Measurements from ENCODE around the gene MTCL1. TPM values are rescaled to one million over a fixed set of nuclear protein-coding genes. Genes with fewer than 3 reads are reported as not detected.
A peak's percentile ranks its signal among the peaks of the same experiment; 100 is the strongest.

Gene MTCL1
- total RNA-seq, 1 donor, result 59.6 TPM

- no peak for TF ChIP-seq CTCF (IDR thresholded peaks at IDR 0.05; ENCODE audit: insufficient read depth, low read depth, low read length)
- no peak for DNase-seq (ENCODE audit: low read depth)
- no peak overlapping the region for H3K4me3 ChIP-seq (ENCODE audit: low read depth, low read length)
Observed at GRCh38 chr18:8703781-8704301, 1.5 kb upstream of the MTCL1 start.

- DNase-seq (ENCODE audit: low read depth), result peak; percentile 92
- no peak for TF ChIP-seq CTCF (IDR thresholded peaks at IDR 0.05; ENCODE audit: insufficient read depth, low read depth, low read length)
- H3K4me3 ChIP-seq (ENCODE audit: low read depth, low read length), result peak overlapping the region; percentile 55
Observed at GRCh38 chr18:8704361-8705237, 757 bp upstream of the MTCL1 start.

GRCh38 chr18:8705961-8706790 is 820 bp downstream of the MTCL1 start:
- no peak for TF ChIP-seq CTCF (IDR thresholded peaks at IDR 0.05; ENCODE audit: insufficient read depth, low read depth, low read length)
- peak overlapping the region; percentile 78 for H3K4me3 ChIP-seq (ENCODE audit: low read depth, low read length)
- no peak for DNase-seq (ENCODE audit: low read depth)

GRCh38 chr18:8706791-8707555 is 1.6 kb downstream of the MTCL1 start:
- peak; percentile 37 for TF ChIP-seq CTCF (IDR thresholded peaks at IDR 0.05; ENCODE audit: insufficient read depth, low read depth, low read length)
- peak; percentile 83 for DNase-seq (ENCODE audit: low read depth)

GRCh38 chr18:8707556-8708300 is 2.4 kb downstream of the MTCL1 start:
- peak; percentile 84 for DNase-seq (ENCODE audit: low read depth)
- no peak for TF ChIP-seq CTCF (IDR thresholded peaks at IDR 0.05; ENCODE audit: insufficient read depth, low read depth, low read length)
- H3K4me3 ChIP-seq (ENCODE audit: low read depth, low read length), result peak overlapping the region; percentile 78

More at GRCh38 chr18:8706791-8707555, 1.6 kb downstream of the MTCL1 start:
- peak overlapping the region; percentile 78 for H3K4me3 ChIP-seq (ENCODE audit: low read depth, low read length)

All from fibroblast of villous mesenchyme (primary cell).